GM12801 (cell line): ENCODE data around the gene SMARCAD1.

ENCODE experiments used
- CTCF ChIP-seq: IDR thresholded peaks from one replicate; pipeline ENCODE4 v1.5.1; 2011; ENCODE audit warnings: control low read depth; ENCODE audit not compliant: insufficient read length; ENCODE audit errors: extremely low read depth

SMARCAD1 gene

GRCh38 chr4:94290245-94290644 lies 82.6 kb downstream of the SMARCAD1 start:
- no peak for TF ChIP-seq CTCF

DNA sequence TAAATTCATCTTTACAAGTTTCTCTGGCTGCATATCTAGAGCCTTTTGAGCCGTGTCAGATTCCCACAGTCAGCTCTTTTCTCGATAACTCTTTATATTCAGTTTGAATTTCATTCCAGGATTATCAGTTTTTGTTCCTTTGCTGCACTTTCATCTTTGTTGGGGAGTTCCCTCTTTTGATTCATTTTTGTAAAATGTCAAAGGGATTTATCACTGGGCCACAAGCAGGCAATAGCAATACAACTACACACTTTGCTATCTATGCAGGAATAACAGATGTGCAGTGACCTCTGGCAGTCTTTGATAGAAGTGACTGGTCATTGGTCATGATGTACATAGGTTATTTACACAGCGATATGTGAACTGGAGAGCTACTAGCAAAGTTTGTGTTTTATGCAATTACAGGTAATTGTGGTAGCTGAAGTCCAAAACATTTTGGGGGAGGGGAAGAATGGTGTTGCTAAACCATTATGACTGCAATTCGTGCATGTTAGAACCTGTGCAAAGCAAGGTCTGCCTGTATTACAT lies 91.1 kb downstream of the SMARCAD1 start:
- no peak for TF ChIP-seq CTCF

- TF ChIP-seq CTCF = no peak
These were observed 94.5 kb downstream of the SMARCAD1 start for GRCh38 chr4:94302191-94302590.

DNA sequence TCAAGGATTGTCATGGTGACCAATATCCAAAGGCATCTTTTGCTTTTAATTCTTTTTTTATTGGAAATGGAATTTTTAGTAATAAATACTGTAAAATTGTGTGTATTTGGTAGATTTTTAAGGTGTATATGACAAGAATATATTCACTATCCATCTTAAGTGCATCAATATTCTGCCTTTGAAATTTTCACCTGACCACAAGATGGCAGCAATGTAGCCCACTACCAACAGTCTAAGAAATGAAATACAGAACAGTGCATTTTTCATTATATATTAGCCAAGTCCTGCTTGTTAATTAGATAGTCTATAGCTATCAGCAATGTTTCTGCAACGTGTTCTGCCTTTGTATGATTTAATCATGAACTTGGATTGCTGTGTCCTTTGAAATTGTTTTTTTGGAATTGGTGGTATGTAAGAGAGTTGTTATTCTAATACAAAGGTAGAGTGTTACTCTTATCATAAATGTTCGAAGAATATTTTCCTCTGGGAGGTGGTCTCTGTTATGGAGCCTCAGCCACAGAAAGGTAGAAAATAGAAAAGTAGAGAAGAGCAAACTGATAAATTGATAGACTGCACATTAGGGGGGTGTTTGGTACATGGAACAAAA lies 96.8 kb downstream of the SMARCAD1 start:
- no peak for TF ChIP-seq CTCF

DNA sequence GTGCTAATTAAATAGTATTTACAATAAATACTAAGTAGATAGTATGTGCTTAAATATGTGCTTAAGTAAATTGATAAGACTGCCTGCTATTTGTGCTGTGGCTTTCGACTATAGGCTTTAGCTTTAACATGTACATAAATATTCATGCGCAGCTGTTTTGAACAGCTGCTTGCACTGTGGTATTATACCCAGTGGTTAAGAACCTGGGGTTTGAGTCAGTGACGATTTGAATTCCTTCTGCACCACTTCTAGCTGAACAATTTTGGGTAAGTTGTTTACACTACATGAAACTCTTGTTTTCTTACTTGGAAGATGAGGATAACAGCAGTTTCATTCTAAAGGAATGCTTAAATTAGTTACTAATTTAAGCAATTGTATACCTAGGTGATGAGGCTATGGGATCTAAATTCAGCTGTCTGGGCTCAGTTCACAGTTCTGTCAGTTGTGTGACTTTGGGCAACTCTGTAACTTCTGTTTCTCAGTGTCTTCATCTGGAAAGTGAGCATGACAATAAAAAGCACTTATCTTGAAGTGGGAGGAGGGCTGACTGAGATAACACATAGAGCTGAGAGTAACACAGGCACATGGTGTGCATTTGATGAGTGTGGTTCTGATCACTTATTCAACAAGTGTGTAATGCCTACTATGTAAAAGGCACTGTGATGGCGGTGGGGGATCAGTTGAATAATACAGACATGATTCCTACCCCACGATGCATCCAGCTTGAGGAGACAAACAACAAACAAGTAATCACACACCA lies 98.0 kb downstream of the SMARCAD1 start:
- TF ChIP-seq CTCF = no peak

DNA sequence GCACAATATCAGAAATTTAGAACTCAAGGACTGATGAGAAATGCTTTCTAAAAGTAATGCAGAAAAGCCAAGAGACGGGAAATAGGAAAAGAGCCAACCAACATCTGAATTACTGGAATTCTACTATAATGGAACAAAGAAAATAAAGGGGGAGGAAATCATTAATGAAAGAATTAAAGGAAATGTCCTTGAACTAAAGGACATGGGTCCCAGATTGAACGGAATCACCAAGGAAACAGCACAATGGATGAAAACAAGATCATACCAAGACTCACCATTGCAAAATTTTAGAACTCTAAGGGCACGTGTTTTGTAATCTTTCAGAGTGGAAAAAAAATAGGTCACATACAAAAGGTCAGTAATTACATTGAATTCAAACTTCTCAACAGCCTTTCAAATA lies 99.0 kb downstream of the SMARCAD1 start:
- no peak for TF ChIP-seq CTCF

GRCh38 chr4:94307231-94307871 lies 99.7 kb downstream of the SMARCAD1 start:
- TF ChIP-seq CTCF = no peak
